ENCODE data around the gene SSBP4. TPM values are rescaled to one million over a fixed set of nuclear protein-coding genes. Genes with fewer than 3 reads are reported as not detected.
"Not testable (repeated sequence)": the region's sequence is repeated elsewhere in the genome, so short reads cannot be mapped to it uniquely, and the experiment has no call there.

The SSBP4 gene
- 135 and 141 TPM in 2 replicates for total RNA-seq

GRCh38 chr19:18419195-18419698 lies at the start of gene SSBP4:
TSS of gene SSBP4 (plus strand) at chr19:18419398. CDS start at chr19:18419649, 251 bp downstream.
- peaks cover 4% of the 10 kb centered on the region for H3K36me3 Mint-ChIP-seq (ENCODE audit: low read depth)
- H3K27me3 Mint-ChIP-seq (ENCODE audit: insufficient read depth) = peaks cover 5% of the 10 kb centered on the region
- intact Hi-C loops (cut with micrococcal nuclease) = loop anchor here (2.0 to 5.0 kb wide), 5 partner anchors 127 to 500 kb away; partner anchors contain the start of genes COPE, DDX49 and MPV17L2
- peak; percentile 75 for DNase-seq (ENCODE audit: low spot score)
- peaks cover 78% of the 10 kb centered on the region for H3K4me1 Mint-ChIP-seq (ENCODE audit: low read depth)
- H3K27ac Mint-ChIP-seq = peak within 1 kb of the TSS; percentile 82
- no peaks in the 10 kb centered on the region for H3K9me3 Mint-ChIP-seq
- H3K4me3 Mint-ChIP-seq = peak within 1 kb of the TSS; percentile 89

- Mint-ChIP-seq H3K4me1 (ENCODE audit: low read depth) (peaks cover 12% of the 10 kb centered on the region), H3K27ac (peak overlapping the region; percentile 75), H3K36me3 (ENCODE audit: low read depth) (no peaks in the 10 kb centered on the region), H3K4me3 (no peak overlapping the region), H3K9me3 (no peaks in the 10 kb centered on the region), H3K27me3 (ENCODE audit: insufficient read depth) (no peaks in the 10 kb centered on the region)
- DNase-seq (ENCODE audit: low spot score) = no peak
- intact Hi-C loops (cut with micrococcal nuclease) = no loop called here
Observed at GRCh38 chr19:18373407-18373891, 45.7 kb upstream of the SSBP4 start.

- peaks cover 12% of the 10 kb centered on the region for H3K4me1 Mint-ChIP-seq (ENCODE audit: low read depth)
- no peaks in the 10 kb centered on the region for H3K9me3 Mint-ChIP-seq
- H3K36me3 Mint-ChIP-seq (ENCODE audit: low read depth) = no peaks in the 10 kb centered on the region
- H3K27ac Mint-ChIP-seq = peak overlapping the region; percentile 75
- peak; percentile 37 for DNase-seq (ENCODE audit: low spot score)
- intact Hi-C loops (cut with micrococcal nuclease) = no loop called here
- H3K27me3 Mint-ChIP-seq (ENCODE audit: insufficient read depth) = no peaks in the 10 kb centered on the region
- H3K4me3 Mint-ChIP-seq = peak overlapping the region; percentile 34
Observed at GRCh38 chr19:18373892-18374629, 45.1 kb upstream of the SSBP4 start.

GRCh38 chr19:18377026-18377425 lies 42.2 kb upstream of the SSBP4 start:
- no peak for DNase-seq (ENCODE audit: low spot score)
- peaks cover 12% of the 10 kb centered on the region for H3K4me1 Mint-ChIP-seq (ENCODE audit: low read depth)
- intact Hi-C loops (cut with micrococcal nuclease) = no loop called here
- H3K27me3 Mint-ChIP-seq (ENCODE audit: insufficient read depth) = peaks cover 2% of the 10 kb centered on the region
- no peaks in the 10 kb centered on the region for H3K36me3 Mint-ChIP-seq (ENCODE audit: low read depth)
- H3K27ac Mint-ChIP-seq = no peak overlapping the region
- H3K9me3 Mint-ChIP-seq = no peaks in the 10 kb centered on the region
- no peak overlapping the region for H3K4me3 Mint-ChIP-seq

GRCh38 chr19:18379803-18380747 lies 39.1 kb upstream of the SSBP4 start:
- no peak for DNase-seq (ENCODE audit: low spot score)
- Mint-ChIP-seq H3K27me3 (ENCODE audit: insufficient read depth) (peaks cover 5% of the 10 kb centered on the region), H3K4me1 (ENCODE audit: low read depth) (no peaks in the 10 kb centered on the region), H3K9me3 (no peaks in the 10 kb centered on the region), H3K4me3 (no peak overlapping the region), H3K36me3 (ENCODE audit: low read depth) (no peaks in the 10 kb centered on the region), H3K27ac (no peak overlapping the region)
- intact Hi-C loops (cut with micrococcal nuclease) = no loop called here

GRCh38 chr19:18380843-18381242 lies 38.4 kb upstream of the SSBP4 start:
- Mint-ChIP-seq H3K27me3 (ENCODE audit: insufficient read depth) (peaks cover 10% of the 10 kb centered on the region), H3K27ac (no peak overlapping the region), H3K9me3 (no peaks in the 10 kb centered on the region), H3K36me3 (ENCODE audit: low read depth) (no peaks in the 10 kb centered on the region), H3K4me1 (ENCODE audit: low read depth) (no peaks in the 10 kb centered on the region), H3K4me3 (no peak overlapping the region)
- DNase-seq (ENCODE audit: low spot score) = no peak
- intact Hi-C loops (cut with micrococcal nuclease) = no loop called here

- H3K27ac Mint-ChIP-seq; H3K4me1 Mint-ChIP-seq (ENCODE audit: low read depth); H3K9me3 Mint-ChIP-seq; DNase-seq (ENCODE audit: low spot score); H3K4me3 Mint-ChIP-seq; H3K36me3 Mint-ChIP-seq (ENCODE audit: low read depth); intact Hi-C loops (cut with micrococcal nuclease): not testable (repeated sequence)
- peaks cover 34% of the 10 kb centered on the region for H3K27me3 Mint-ChIP-seq (ENCODE audit: insufficient read depth)
Observed at GRCh38 chr19:18383622-18384021, 35.6 kb upstream of the SSBP4 start.

GRCh38 chr19:18384775-18385174 lies 34.4 kb upstream of the SSBP4 start:
- Mint-ChIP-seq H3K4me1 (ENCODE audit: low read depth) (peaks cover 5% of the 10 kb centered on the region), H3K9me3 (no peaks in the 10 kb centered on the region), H3K27ac (no peak overlapping the region), H3K27me3 (ENCODE audit: insufficient read depth) (peaks cover 44% of the 10 kb centered on the region), H3K36me3 (ENCODE audit: low read depth) (no peaks in the 10 kb centered on the region), H3K4me3 (no peak overlapping the region)
- no peak for DNase-seq (ENCODE audit: low spot score)
- intact Hi-C loops (cut with micrococcal nuclease) = loop anchor here (5.0 kb wide), 1 partner anchor 182 kb away; the partner anchor contains the start of gene RAB3A

- no peak overlapping the region for H3K27ac Mint-ChIP-seq
- H3K9me3 Mint-ChIP-seq = no peaks in the 10 kb centered on the region
- intact Hi-C loops (cut with micrococcal nuclease) = loop anchor here (5.0 kb wide), 1 partner anchor 183 kb away; the partner anchor contains the start of gene RAB3A
- H3K4me3 Mint-ChIP-seq = no peak overlapping the region
- peaks cover 50% of the 10 kb centered on the region for H3K27me3 Mint-ChIP-seq (ENCODE audit: insufficient read depth)
- H3K36me3 Mint-ChIP-seq (ENCODE audit: low read depth) = no peaks in the 10 kb centered on the region
- no peak for DNase-seq (ENCODE audit: low spot score)
- H3K4me1 Mint-ChIP-seq (ENCODE audit: low read depth) = peaks cover 5% of the 10 kb centered on the region
Observed at GRCh38 chr19:18385359-18385674, 33.9 kb upstream of the SSBP4 start.

GRCh38 chr19:18385675-18386542 lies 33.3 kb upstream of the SSBP4 start, which contains the start of gene GDF15:
TSS of gene GDF15 (plus strand) at chr19:18386158. CDS start at chr19:18386190, 32 bp downstream.
- DNase-seq (ENCODE audit: low spot score) = no peak
- no peak within 1 kb of the TSS for H3K27ac Mint-ChIP-seq
- intact Hi-C loops (cut with micrococcal nuclease) = loop anchor here (5.0 kb wide), 1 partner anchor 184 kb away; the partner anchor contains the start of gene RAB3A
- no peak within 1 kb of the TSS for H3K4me3 Mint-ChIP-seq
- peaks cover 5% of the 10 kb centered on the region for H3K4me1 Mint-ChIP-seq (ENCODE audit: low read depth)
- peaks cover 53% of the 10 kb centered on the region for H3K27me3 Mint-ChIP-seq (ENCODE audit: insufficient read depth)
- no peaks in the 10 kb centered on the region for H3K9me3 Mint-ChIP-seq
- H3K36me3 Mint-ChIP-seq (ENCODE audit: low read depth) = no peaks in the 10 kb centered on the region

GRCh38 chr19:18386543-18387271 lies 32.5 kb upstream of the SSBP4 start:
- peaks cover 55% of the 10 kb centered on the region for H3K27me3 Mint-ChIP-seq (ENCODE audit: insufficient read depth)
- no peak for DNase-seq (ENCODE audit: low spot score)
- H3K27ac Mint-ChIP-seq = no peak overlapping the region
- no peak overlapping the region for H3K4me3 Mint-ChIP-seq
- no peaks in the 10 kb centered on the region for H3K36me3 Mint-ChIP-seq (ENCODE audit: low read depth)
- peaks cover 5% of the 10 kb centered on the region for H3K4me1 Mint-ChIP-seq (ENCODE audit: low read depth)
- no peaks in the 10 kb centered on the region for H3K9me3 Mint-ChIP-seq
- intact Hi-C loops (cut with micrococcal nuclease) = loop anchor here (5.0 kb wide), 1 partner anchor 184 kb away; the partner anchor contains the start of gene RAB3A

Measured in activated T-helper 1 cell treated with anti-CD3 and anti-CD28 coated beads, Interleukin-12 subunit alpha, Interleukin-12 subunit beta, Interleukin-2, Interleukin-4 antibody, amounts not matched to agents 30 ng/mL and 10 ng/mL and 1 ng/mL, durations not matched to agents 14 hours and 24 hours and 36 hours (primary cell).